IPS-NIHi7 (cell line): ENCODE results near the gene RFTN1.
"Not testable (repeated sequence)": the region's sequence is repeated elsewhere in the genome, so short reads cannot be mapped to it uniquely, and the experiment has no call there.

Source experiments
- DNase-seq: peaks from one replicate; pipeline ENCODE4 v3.0.0; 2012; ENCODE audit warnings: mixed read lengths; ENCODE audit errors: extremely low spot score

Gene RFTN1

GRCh38 chr3:16329036-16329825 lies 184.3 kb downstream of the RFTN1 start:
- no peak for DNase-seq

GRCh38 chr3:16328124-16328523 lies 185.4 kb downstream of the RFTN1 start:
- DNase-seq, result no peak

- no peak for DNase-seq
Measured at GRCh38 chr3:16326724-16327349, 186.7 kb downstream of the RFTN1 start.

GRCh38 chr3:16325850-16326249 lies 187.6 kb downstream of the RFTN1 start:
- no peak for DNase-seq

- no peak for DNase-seq
Measured at GRCh38 chr3:16323737-16324136, 189.8 kb downstream of the RFTN1 start.

- DNase-seq, result no peak
Measured at GRCh38 chr3:16322189-16322588, 191.3 kb downstream of the RFTN1 start.

- DNase-seq, result no peak
Measured at GRCh38 chr3:16320711-16321110, 192.8 kb downstream of the RFTN1 start.

- no peak for DNase-seq
Measured at GRCh38 chr3:16319723-16320122, 193.8 kb downstream of the RFTN1 start.

- peak; percentile 77 for DNase-seq
Measured at GRCh38 chr3:16319307-16319706, 194.2 kb downstream of the RFTN1 start.

GRCh38 chr3:16318176-16318575 lies 195.3 kb downstream of the RFTN1 start:
- no peak for DNase-seq

GRCh38 chr3:16317561-16317945 lies 195.9 kb downstream of the RFTN1 start:
- DNase-seq, result no peak

GRCh38 chr3:16316847-16317560 lies 196.5 kb downstream of the RFTN1 start:
- no peak for DNase-seq

- DNase-seq, result no peak
Measured at GRCh38 chr3:16316396-16316795, 197.1 kb downstream of the RFTN1 start.

- no peak for DNase-seq
Measured at GRCh38 chr3:16315623-16316022, 197.9 kb downstream of the RFTN1 start.

GRCh38 chr3:16313886-16314645 lies 199.4 kb downstream of the RFTN1 start:
- DNase-seq, result no peak

GRCh38 chr3:16311960-16312451 lies 201.5 kb downstream of the RFTN1 start:
- no peak for DNase-seq

- not testable (repeated sequence) for DNase-seq
Measured at GRCh38 chr3:16310486-16310885, 203.0 kb downstream of the RFTN1 start.

- no peak for DNase-seq
Measured at GRCh38 chr3:16309558-16309957, 203.9 kb downstream of the RFTN1 start.

- no peak for DNase-seq
Measured at GRCh38 chr3:16308727-16309126, 204.8 kb downstream of the RFTN1 start.

- DNase-seq, result no peak
Measured at GRCh38 chr3:16307832-16308531, 205.5 kb downstream of the RFTN1 start.

GRCh38 chr3:16305111-16305541 lies 208.4 kb downstream of the RFTN1 start:
- no peak for DNase-seq
